HuH-7 (cell line): ENCODE results near the gene HPS3.
"Not testable (repeated sequence)": the region's sequence is repeated elsewhere in the genome, so short reads cannot be mapped to it uniquely, and the experiment has no call there.

Experiments
- DNase-seq: peaks from one replicate; pipeline ENCODE4 v3.0.0; 2011; ENCODE audit warnings: low spot score

HPS3 gene

GRCh38 chr3:149186219-149186618 lies 56.8 kb downstream of the HPS3 start:
- DNase-seq, result no peak

- no peak for DNase-seq
Observed at GRCh38 chr3:149186721-149187120, 57.3 kb downstream of the HPS3 start.

- no peak for DNase-seq
Observed at GRCh38 chr3:149188494-149188893, 59.1 kb downstream of the HPS3 start.

DNA sequence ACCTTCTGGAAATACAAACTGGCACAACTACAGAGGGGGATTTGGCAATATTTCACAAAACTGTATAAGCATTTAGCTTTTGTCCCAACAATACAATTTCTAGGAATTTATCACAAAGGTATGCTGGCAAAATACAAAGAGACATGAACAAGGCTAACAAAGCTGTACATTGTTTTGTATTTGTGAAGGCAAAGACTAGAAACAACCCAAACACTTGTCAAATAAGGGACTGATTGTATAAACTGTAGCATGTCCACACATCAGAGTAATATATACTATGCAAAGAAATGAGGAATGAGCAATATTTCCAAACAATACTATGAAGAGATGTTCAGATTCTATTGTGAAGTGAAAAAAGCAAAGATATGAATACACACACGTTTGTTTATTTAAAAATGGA lies 65.8 kb downstream of the HPS3 start:
- no peak for DNase-seq

GRCh38 chr3:149196805-149197592 lies 67.6 kb downstream of the HPS3 start:
- not testable (repeated sequence) for DNase-seq

DNA sequence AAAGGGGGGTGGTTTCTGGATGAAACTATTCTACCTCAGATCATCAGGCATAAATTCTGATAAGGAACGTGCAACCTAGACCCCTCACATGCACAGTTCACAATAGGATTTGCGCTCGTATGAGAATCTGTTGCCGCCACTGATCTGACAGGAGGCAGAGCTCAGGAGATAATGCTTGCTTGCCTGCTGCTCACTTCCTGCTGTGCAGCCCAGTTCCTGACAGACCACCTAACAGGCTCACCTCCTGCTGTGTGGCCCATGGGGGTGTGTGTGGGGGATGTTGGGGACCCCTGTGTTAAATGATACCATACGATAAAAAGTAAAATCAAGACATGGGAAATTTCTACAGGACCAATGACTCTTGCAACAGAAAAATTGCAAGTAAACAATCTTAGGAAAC lies 68.2 kb downstream of the HPS3 start:
- DNase-seq, result no peak

DNA sequence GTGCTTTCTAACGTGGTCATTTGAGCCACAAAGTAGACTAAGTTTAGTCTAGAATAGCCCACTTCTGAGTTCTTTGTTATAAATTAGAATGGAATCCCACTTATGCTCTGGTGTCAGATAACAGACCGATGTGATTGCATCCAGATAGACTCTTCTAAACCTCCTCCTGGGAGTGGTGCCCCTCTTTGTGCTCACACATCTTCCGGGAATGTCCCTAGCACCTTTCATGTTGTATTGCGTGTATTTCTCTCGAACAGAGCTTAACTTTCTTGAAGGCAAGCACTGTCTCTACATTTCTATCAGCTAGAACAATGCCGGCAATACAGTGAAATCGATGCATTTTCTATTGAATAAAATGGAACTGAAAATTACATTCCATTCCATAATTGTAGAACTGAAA lies 69.2 kb downstream of the HPS3 start:
- DNase-seq, result no peak

GRCh38 chr3:149199474-149199873 lies 70.0 kb downstream of the HPS3 start:
- DNase-seq, result no peak

DNA sequence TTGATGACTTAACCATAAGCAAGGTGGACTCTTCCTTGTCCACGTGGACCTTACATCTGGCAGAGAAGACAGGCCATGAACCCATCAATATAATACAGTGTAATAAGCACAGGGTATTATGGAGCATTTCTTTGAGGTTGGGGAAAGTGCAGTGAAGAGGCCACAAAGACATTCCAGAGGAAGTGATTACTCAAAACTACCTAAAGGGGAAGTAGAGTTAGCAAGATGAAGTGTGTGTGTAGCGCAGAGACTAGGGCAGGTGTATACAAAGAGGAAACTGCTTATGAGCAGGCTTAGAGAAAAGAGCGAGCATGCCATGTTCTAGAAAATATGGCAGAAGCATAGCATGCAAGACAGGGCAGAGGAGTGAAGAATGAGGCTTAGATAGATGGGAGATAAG lies 74.3 kb downstream of the HPS3 start:
- no peak for DNase-seq

- no peak for DNase-seq
Observed at GRCh38 chr3:149204390-149204991, 75.1 kb downstream of the HPS3 start.

DNA sequence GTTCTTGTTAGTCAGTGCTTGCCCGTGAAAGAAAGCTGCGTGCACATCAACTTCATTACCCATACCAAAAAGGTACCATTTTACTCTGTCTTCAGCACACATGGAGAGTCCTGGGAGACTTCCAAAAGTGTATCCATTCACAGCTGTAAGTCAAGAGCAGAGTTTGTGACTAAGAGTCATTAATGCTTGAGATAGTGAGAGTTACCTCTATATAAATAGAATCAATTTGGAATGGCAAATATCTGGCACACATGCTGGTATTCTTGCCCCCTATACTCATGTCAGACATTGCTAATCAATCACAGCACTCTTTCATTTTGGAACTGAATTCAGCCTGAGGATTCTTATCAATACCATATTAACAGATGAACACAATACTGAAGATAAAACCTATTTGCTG lies 78.0 kb downstream of the HPS3 start:
- DNase-seq, result no peak

DNA sequence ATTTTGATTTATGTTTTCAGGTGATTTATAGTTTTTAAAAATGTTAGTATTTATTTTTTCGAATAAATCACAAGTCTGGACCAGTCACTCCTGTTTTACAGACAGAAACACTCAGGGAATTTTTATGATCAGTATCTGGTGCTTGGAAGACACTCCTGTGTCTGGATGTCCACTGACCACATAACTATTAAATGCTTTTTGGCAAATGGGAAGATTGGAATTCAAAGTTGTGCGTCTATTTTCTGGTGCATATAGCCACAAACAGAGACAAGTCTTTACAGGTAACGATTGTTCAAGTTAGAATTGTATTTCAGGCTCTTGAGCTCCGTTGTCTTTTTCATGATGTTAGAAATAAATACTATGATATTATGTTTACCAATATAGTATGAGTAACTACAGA lies 80.0 kb downstream of the HPS3 start:
- DNase-seq, result no peak

GRCh38 chr3:149212386-149212785 lies 82.9 kb downstream of the HPS3 start:
- no peak for DNase-seq

- DNase-seq, result peak; percentile 28
Observed at GRCh38 chr3:149214702-149215101, 85.3 kb downstream of the HPS3 start.

DNA sequence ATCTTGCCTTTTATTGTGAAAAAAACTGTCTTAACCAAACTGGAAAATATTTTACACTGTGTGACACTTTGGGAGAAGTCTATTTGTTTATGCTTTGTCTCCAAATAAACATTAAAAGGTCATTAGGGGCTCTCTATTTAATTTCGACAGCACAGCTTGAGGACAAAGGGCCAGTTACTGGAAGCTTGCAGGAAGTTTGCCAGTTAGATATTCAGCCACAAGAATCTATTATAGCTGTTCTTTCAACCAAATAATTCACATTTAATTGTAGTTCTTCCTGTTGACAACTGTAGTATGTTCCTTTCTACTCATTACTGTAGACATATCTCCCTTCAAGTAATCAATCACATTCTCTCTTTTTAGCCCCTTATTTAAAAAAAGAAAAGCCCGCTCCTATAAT lies 86.1 kb downstream of the HPS3 start:
- DNase-seq, result no peak

DNA sequence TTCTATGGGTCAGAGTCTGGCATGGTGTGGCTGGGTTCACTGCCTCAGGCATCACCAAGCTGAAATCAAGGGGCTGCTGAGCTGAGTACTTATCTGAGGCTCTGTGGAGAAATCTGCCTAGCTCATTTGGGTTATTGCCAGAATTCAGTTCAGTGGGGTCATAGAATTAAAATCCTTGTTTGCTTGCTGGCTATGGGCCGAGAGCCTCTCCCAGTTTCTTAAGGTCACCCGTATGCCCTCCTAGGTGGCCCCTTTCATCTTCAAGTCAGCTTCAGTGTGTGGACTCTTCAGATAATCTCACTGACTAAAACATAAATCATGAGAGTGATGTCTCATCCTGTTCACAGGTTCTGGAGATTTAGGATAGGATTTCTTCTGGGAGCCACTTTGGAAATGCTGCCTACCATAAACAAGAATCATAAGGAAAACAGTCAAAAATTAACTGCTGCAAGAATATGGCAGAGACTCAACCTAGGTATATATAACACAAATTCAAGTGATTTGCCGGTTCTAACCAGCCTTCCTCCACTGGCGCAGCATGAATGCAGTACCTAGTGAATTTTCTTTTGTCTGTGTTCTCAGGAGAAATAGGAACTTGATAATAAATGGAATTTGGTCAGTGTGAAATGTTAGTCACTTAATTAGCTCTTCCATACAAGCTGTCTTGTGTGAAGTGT lies 86.9 kb downstream of the HPS3 start:
- DNase-seq, result no peak

- no peak for DNase-seq
Observed at GRCh38 chr3:149217347-149217746, 87.9 kb downstream of the HPS3 start.

DNA sequence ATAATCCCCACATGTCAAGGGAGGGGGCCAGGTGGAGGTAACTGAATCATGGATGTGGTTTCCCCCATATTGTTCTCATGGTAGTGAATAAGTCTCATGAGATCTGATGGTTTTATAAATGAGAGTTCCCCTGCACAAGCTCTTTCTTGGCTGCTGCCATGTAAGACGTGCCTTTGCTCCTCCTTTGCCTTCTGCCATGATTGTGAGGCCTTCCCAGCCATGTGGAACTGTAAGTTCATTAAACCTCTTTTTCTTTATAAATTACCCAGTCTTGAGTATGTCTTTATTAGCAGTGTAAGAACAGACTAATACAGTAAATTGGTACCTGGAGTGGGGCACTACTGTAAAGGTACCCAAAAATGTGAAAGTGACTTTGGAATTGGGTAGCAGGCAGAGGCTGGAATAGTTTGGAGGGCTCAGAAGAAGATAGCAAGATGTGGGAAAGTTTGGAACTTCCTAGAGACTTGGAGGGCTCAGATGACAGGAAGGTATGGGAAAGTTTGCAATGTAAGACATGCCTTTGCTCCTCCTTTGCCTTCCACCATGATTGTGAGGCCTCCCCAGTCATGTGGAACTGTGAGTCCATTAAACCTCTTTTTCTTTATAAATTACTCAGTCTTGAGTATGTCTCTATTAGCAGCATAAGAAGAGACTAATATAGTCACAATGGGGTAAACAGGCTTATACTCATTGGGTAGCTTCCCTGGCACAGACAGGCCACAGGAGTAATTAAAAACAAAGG lies 90.1 kb downstream of the HPS3 start:
- DNase-seq, result not testable (repeated sequence)

GRCh38 chr3:149221783-149222517 lies 92.5 kb downstream of the HPS3 start, which contains the start of gene CP:
TSS of gene CP (minus strand) at chr3:149221829. CDS start at chr3:149221792, 37 bp downstream.
- no peak for DNase-seq
